Activated CD4-positive, alpha-beta T cell treated with anti-CD3 and anti-CD28 coated beads for 1 hour (primary cell): ENCODE results near the gene CCR7.
"Not testable (repeated sequence)": the region's sequence is repeated elsewhere in the genome, so short reads cannot be mapped to it uniquely, and the experiment has no call there.

ENCODE experiments used
- DNase-seq: peaks from one replicate; pipeline ENCODE4 v3.0.0-alpha.2; 2020

CCR7 gene

DNA sequence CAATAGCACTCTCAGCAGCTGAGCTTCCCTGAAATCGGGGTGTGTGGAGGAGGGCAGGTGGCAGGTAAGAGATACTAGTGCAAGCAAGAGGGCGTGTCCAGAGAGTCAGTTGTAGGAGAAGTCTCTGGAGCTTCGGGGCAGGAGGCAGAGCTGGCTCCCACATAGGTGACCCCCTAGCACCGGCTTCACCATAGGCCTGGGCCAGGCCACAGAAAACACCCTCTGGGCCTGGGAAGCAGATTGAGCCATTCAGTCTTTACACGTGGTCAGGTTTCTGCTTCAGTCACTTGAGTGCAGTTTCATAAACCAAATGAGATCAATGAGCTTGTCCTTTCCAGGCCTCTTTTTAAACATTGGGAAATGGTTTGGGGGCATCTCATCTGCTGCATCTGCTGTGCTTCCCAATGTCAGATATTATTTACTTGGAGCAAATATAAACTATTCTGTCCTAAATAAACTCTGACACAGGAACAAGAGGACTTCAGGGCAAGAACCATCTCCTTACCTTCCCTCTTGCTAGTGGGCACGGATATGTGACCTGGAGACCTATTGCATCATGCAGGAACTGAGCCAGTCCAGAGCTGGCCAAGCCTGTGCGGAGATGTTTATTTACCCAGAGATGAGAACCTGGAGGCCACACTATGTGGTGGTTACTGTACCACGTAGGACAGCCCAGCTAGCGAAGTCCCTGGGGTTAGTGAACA is 16.1 kb downstream of the CCR7 start:
- no peak for DNase-seq

DNA sequence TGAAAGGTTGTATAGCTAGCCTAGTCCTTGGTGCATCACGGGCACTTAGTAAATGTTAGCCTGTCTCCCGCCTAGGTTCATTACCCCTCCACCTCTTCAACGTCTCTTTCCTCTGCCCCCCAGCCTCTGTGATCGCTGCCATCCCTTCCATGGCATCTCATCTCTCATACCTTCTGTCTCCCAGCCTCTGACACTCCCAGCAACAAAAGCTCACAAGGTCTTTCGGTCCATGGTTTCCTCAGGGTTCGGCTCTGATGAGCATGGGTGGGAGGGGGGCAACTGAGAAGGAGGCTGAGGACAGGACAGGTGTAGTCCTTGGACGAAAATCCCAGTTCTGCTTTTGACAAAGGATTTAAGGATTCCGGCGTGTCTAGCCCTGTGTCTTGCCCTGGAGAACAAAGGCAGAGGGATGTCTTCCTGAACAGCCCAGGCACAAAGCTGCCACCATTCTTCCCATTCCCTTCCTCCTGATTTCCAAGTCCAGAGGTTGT is 16.7 kb downstream of the CCR7 start:
- DNase-seq = no peak

DNA sequence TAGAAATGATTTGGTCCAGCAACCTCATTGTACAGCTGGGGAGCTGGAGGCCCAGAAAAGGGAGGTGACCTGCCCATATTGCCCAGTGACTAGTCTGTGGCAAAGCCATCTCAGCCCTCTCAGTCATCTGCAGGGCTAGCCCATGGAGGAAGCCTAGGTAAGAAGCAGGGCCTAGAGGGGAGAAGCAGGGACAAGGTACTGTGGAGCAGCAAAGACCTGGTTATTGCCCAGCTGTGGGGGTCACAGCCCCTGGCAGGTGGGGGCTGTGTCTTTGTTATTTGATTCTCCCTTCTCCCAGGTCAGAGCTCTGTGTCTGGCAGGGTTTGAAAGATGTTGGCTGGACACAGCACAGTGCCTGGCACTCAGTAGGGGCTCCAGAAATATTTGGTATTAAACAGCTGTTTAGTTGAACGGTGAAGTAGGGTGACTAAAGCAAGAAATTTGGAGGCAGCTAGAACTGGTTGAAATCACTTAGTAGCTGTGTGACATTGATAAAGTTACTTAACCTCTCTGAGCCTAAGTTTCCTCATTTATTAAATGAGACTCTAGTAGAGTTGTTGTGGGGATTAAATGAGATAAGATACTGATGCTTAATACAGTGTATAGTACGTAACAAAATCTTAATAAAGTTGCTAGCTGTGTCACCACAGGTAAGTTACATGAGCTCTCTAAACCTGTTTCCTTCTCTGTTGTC is 17.3 kb downstream of the CCR7 start:
- DNase-seq = no peak

DNA sequence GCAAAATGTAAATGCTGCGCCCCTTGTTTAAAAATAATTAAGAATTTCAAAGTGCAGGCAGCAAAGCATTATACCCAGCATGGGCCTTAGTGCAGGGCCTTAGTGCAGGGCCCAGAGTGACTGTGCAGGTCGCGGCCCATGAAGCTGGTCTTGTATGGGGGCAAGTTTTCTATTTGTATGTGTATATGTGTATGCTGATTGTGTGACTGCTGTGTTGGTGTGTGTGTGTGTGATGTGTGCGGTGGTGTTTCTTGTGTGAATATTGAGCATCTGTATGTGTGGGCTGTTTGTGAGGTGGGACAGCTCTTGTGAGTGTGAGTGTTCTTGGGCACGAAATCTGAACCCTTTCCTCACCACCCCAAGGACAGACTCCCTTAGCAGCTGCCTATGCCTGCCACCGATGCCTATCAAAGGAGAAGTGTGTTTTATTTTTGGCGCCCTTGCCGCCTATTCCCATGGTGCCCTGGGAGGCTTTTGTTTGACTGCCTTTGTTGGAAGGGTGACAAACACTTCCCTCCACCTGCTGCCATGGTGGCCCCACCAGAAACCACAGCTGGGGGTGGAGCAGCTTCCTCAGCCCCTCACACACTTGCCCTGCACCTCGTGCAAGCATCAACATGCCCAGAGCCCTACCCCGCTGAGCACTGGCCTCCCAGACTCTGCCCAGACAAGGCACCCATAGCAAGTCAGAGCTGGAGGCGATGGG is 18.0 kb downstream of the CCR7 start:
- DNase-seq = no peak

DNA sequence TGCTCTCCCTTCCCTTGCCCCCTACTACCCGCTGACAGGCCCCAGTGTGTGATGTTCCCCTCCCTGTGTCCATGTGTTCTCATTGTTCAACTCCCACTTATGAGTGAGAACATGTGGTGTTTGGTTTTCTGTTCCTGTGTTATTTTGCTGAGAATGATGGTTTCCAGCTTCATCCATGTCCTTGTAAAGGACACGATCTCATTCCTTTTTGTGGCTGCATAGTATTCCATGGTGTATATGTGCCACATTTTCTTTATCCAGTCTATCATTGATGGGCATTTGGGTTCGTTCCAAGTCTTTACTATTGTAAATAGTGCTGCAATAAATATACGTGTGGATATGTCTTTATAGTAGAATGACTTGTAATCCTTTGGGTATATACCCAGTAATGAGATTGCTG is 18.8 kb downstream of the CCR7 start:
- not testable (repeated sequence) for DNase-seq

DNA sequence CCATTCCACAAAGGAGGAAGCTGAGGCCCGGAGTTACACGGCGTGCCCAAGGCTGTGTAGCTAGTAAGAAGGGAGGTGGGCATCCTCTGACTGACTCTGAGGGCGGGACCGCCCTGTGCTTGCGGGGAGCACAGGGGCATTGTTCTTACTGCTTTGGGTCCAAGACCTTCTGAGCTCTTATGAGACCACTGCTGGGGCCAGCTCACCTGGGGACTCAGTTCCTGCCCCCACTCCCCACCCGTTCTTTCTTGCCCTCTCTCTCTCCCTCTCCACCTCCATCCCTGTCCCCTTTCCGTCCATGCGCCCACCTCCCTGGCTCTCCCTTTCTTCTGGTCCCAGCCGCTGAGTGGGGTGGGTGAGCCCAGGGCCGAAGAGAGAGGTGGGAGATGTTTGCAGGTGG is 19.6 kb downstream of the CCR7 start:
- no peak for DNase-seq

DNA sequence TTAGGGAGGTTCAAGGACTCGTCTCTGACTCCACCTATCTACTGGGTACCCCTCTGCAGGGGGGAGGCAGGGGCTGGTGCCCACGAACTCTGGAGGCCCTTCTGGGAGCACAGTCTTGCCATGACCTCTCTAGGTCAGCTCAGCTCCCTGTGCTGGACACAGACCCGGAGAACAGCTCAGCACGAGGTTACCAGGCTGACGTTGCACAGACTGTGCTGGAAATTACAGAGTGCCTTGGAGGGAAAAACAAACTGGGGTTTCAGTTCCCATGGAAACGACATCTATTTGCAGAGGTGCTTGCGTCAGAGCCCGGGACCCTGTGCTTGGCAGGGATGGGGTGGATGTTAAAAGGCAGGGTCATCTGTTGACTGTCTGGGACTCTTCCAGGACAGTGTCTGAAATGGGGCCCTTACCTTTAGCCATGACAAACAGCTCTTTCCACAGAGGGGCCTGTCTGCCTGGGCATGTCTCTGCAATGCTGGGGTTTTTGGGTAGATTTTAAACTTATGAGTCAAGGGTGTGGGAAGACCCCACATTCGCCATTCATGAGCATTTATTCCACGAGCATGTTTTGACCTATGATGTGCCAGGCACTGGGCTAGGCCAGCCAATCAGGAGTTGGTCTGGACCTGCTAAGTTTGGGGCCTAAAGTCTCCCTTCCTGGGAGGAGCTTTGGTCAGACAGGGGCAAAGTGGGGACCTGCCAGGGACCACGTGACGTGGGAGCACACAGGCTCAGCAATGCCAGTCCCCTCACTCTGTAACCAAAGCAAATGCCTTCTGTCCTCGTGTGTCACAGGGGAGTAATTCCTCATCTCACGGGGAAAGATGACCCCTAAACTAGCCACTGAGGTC is 22.5 kb downstream of the CCR7 start:
- DNase-seq = no peak

DNA sequence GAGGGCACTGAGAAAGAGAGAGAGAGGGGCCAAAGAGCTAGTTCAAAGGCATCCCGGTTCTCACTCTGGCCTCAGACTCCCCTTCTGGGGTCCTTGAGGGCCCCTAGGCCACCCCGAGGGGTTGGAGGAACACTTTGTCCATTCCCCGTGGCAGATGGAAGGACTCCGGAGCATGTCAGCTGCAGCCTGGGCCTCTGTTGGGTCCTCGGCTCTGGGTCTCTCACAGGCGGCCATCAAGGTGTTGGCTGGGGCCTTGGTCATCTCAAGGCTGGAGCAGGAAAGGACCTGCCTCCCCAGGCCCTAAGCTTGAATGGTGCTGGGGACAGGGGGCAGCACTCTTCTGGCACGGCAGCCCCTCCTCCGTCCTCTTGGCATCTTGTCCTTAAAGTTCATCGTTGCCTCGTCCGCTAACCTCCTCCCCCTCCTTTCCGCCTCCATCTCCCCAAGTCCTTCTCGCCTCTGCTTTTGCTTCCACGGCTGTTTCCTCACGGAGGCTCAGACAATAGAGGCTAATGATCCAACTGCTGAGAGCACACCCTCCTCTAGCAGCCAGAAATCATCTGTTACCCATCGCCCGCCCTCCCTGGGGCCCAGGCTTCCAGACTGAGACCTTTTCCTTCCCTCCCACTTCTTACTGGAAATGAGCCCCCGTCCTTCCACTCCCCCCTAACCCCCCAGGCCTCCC is 23.3 kb downstream of the CCR7 start:
- no peak for DNase-seq

DNA sequence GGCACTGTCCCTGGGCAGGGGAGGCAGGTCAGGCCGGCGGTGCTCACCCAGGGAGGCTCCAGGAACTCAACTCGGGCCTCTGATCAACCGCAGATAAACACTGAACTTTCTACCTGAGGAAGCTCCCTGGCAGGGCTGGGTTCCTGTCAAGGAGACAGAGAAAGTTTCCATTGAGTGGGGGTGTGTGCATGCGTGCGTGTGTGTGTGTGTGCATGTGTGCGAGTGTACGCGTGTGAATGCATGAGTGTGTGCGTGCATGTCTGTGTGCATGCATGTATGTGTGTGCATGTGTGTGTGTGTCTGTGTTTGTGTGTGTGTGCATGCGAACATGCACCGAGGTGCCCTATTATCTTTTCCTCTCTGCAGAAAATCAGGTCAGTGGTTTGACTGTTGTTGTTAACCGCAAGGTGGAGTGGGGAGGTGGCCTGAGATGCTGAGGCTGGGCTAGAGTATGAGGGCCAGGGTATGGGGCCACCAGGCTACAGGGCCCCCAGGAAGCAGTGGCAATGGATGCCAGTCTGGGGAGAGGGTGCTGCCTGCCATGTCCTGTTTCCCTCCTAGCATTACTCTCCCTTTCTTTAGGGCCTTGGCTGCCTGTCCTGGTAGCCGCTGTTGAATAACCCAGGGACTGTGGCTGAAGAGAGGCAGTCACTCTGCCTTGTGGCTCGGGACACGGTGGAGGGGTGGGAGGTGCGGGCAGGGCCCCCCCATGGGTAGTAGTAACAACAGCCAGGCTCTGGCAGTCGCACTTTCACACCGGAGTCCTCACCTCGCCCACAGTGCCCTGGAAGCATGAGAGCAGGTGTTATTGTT is 24.0 kb downstream of the CCR7 start:
- DNase-seq = peak; percentile 59

DNA sequence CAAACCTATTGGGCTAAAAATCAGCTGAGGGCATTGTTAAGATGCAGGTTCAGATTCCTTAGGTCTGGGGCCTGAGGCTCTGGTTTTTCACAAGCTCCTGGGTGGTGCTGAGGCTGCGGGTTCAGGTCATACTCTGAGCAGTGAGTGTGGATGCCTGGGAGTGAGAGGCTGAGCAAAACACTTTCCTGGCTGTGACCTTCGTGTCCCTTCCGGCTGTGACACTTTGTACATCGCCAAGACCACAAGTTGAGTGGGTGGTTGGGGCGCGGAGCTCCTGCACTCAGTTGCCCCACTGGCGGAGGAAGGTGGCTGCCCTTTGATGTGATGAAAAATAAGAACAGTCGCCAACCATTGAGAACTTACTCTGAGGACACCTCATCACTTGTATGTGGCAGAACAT is 24.8 kb downstream of the CCR7 start:
- DNase-seq = no peak

DNA sequence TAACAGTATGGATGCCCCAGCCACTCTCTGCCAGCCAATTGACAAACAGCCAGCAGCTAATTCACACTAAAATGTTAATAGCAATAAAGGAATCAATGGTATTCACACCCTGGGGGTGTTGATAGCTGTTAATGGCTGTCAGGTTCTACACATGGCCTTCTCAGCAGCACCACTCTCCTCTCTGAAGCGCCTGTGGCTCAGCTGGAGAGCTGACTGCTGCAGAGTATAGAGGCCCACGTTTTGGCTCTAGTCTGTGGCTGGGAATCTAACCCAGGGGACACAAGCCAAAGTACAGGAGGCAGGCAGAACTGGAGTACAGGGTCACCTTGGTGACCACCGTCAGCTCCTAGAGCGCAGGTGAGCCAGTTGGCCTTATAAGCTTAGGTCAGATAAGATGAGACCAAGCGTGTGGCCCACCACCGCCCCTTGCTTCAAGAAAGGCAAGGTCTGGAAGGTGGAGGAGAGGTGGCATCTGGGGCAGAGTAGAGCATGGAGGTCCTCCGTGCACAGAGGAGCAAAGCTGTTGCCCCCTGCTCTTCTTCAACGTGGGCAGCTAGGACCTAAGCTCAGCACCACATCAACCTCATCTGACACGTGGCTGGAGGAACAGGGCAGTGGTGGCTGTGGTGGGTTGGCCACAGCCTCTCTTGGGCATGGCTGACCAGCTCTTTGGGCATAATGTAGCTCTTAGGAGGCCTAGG is 25.4 kb downstream of the CCR7 start:
- DNase-seq = no peak

DNA sequence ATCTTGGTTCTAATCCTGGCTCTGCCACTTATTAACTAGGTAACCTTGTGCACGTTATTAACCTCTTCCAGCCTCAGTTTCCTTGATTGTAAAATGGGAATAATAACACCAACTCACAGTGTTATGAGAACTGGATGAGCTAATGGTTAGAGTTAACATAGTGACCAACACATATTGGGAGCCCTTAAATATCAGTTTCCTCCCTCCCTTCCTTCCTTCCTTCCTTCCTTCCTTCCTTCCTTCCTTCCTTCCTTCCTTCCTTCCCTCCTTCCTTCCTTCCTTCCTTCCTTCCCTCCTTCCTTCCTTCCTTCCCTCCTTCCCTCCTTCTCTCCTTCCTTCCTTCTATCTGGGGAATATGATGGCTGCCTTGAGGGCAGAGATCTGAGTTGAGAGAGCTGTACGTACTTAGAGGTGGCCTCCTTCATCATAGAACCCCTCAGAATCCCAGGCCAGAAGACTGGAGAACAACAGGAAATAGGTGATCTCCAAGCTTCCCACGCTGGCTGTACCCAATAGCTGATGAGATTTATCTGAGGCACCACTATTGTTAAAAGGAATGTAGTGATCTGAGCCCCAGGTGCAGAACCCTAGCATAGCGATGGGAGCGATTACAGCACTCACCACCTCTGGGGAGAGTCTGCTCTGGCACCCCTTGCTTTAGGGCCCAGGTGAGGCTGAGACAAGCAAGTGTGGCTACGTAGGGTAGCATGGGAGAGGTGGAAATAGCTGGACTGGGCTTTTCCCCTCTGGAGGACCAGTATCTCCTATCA is 26.2 kb downstream of the CCR7 start:
- no peak for DNase-seq

DNA sequence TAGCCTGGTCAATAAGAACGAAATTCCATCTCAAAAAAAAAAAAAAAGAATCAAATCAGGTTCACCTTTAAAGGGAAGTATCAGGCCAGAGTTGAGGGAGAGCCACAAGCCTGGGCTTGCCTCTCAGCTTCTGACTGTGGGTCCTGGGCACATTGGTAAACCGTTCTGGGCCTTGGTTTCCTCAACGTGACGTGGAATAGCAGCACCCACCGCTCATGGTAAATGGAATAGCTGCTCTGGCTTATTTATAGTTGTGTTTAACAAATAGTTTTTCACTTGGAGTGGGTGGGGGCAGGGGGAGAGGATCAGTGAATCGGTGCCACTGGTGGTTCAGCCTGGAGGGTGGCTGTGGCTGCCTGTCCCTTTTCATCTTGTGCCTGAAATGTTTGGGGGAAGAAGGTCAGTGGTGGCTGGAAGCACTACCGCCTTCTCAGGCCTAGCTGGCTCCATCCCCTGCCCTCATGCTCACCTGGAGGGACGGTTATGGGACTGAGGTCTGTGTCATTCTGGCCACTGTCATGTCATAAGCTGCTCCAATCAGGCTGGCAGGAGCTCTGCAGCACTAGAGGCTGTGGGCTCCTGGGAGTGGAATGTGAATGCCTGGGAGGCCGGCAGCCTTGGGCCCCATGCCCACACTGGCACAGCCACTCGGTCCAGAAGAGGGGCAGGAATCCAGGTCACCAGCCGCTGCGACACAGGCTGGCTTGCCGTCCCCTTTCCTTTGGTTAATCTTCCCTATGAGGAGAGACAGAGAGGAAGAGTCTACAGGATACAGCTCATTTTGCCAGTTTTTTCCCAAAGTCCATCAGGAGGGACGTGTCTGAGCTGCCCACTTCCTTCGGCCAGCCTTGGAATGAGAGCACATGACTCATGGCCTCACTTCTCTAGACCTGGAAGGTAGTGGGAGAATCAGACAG is 27.0 kb downstream of the CCR7 start:
- DNase-seq = no peak

DNA sequence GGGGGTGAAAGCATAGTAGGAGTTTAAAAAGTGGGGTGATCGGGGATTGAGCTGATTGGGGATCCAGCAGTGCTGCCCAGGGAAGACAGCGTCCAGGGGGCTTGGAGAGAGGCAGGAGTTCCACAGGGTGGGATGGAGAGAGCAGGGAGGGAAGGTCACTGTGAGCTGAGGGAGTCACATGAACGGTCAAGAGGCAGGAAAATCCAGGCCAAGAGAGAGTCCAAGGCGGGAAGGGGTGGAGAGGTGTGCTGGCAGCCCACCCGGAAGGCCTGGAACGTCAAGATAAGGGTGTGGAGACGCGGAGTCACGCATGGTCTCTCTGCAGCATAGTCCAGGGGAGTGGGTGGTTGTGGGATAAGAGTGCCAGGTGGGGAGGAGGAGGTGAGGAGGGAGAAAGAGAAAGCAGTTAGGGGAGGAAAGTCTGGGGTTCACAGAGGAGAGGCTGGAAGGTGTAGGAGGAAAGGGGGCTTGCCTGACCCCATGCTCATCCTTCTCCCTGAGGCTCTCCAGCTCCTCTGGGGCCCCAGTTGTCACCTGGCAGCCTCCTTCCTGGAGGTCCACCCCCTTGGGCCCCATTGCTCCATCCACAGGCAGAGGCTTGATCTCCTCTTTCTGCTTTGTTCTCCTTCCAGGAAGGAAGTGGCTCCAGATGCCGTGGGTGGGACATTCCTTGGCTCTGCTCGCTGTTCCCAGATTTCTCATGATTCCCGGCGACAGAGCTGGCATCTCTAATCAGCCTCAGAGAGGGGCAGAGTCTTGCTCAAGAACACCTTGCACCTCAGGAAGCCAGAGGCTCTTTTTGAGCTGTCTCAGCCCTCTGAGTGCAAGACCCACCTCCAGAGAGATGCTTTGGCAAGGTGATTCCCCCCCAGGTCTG is 28.7 kb downstream of the CCR7 start:
- no peak for DNase-seq

DNA sequence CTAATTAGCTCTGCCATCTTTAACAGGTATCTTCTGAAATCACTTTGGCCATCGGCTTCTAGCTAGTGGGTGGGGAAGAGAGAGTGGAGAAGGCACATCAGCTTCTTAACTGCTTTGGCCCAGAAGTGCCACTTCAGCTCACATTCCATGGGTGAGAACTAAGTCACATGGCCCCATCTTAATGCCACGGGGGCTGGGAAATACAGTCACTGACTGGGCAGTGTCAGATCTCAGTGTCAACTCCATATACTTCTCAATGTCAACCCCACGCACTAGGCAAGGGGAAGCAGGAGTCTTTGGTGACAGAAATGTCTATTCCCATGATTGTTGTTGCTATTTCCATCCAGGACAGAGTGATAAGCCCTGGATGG is 29.4 kb downstream of the CCR7 start:
- no peak for DNase-seq

DNA sequence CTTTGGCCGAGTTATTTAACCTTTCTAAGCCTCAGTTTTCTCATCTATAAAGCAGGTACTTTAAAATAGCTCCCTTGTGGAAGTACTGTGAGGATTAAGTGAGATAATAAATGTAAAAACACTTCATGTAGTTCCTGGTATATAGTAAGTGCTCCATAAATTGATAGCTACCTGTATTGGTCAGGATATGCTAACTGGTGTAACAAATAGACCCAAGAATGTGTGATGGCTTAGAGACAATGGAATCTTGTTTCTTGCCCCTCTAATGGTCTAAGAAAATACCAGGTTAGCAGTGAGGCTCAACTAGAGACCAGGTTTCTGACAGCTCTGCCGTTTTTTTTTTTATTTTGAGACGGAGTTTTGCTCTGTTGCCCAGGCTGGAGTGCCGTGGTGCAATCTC is 29.8 kb downstream of the CCR7 start:
- no peak for DNase-seq

DNA sequence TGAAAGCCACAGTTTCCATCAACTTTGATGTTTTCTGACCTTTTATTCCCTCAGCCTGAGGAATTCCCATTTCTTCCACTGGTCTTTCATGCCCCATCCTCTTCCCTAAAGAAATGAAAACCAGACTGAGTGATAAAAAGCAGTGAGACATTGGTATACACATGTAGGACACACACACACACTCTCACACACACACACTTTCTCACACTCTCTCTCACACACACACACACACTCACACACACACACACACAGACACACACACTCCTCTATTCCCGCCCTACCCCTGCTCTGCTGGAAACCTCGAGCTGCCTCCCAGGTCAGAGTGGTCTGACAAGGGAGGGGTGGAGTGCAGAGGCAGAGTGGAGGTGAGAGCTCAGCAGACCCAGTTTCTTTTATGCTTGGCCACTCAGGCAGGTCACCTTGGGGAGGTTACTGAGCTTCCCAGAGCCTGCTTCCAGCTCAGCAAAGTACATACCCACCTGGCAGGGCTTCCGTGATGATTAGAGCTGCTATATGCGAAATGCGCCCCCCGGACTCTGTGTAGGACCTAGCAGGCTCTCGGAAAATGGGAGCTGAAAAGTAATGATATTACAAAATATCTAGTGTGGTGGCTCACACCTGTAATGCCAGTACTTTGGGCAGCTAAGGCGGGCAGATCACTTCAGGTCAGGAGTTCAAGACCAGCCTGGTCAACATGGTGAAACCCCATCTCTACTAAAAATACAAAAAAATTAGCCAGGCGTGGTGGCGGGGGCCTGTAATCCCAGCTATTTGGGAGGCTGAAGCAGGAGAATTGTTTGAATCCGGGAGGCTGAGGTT is 30.7 kb downstream of the CCR7 start:
- DNase-seq = no peak
